Dedifferentiated amniotic fluid mesenchymal stem cell (primary cell): ENCODE data around the gene ATXN10.
A peak's percentile ranks its signal among the peaks of the same experiment; 100 is the strongest.
"Not testable (repeated sequence)": the region's sequence is repeated elsewhere in the genome, so short reads cannot be mapped to it uniquely, and the experiment has no call there.

ENCODE experiments used
- DNase-seq: peaks from one replicate; pipeline ENCODE4 v3.0.0-alpha.2; 2016; ENCODE audit errors: extremely low spot score

Gene ATXN10

GRCh38 chr22:45784357-45785277, 113.0 kb downstream of the ATXN10 start:
- no peak for DNase-seq

GRCh38 chr22:45785458-45785857, 113.8 kb downstream of the ATXN10 start:
- DNase-seq, result no peak

- no peak for DNase-seq
Measured at GRCh38 chr22:45786726-45787125, 115.1 kb downstream of the ATXN10 start.

- no peak for DNase-seq
Measured at GRCh38 chr22:45787759-45788158, 116.1 kb downstream of the ATXN10 start.

GRCh38 chr22:45788522-45788921, 116.9 kb downstream of the ATXN10 start:
- no peak for DNase-seq

- no peak for DNase-seq
Measured at GRCh38 chr22:45790401-45790800, 118.8 kb downstream of the ATXN10 start.

- no peak for DNase-seq
Measured at GRCh38 chr22:45793161-45793560, 121.5 kb downstream of the ATXN10 start.

GRCh38 chr22:45793892-45794291, 122.3 kb downstream of the ATXN10 start:
- no peak for DNase-seq

- not testable (repeated sequence) for DNase-seq
Measured at GRCh38 chr22:45796009-45796408, 124.4 kb downstream of the ATXN10 start.

GRCh38 chr22:45799291-45799690, 127.7 kb downstream of the ATXN10 start:
- DNase-seq, result no peak

GRCh38 chr22:45802054-45802453, 130.4 kb downstream of the ATXN10 start:
- DNase-seq, result no peak

GRCh38 chr22:45804319-45804985, 132.8 kb downstream of the ATXN10 start:
- DNase-seq, result no peak

- peak; percentile 96 for DNase-seq
Measured at GRCh38 chr22:45804986-45805325, 133.3 kb downstream of the ATXN10 start.

GRCh38 chr22:45805413-45805812, 133.8 kb downstream of the ATXN10 start:
- DNase-seq, result no peak

GRCh38 chr22:45807156-45807915, 135.7 kb downstream of the ATXN10 start:
- no peak for DNase-seq

- no peak for DNase-seq
Measured at GRCh38 chr22:45812910-45813309, 141.3 kb downstream of the ATXN10 start.

GRCh38 chr22:45814198-45814597, 142.6 kb downstream of the ATXN10 start:
- no peak for DNase-seq

- DNase-seq, result no peak
Measured at GRCh38 chr22:45816776-45817175, 145.1 kb downstream of the ATXN10 start.

- no peak for DNase-seq
Measured at GRCh38 chr22:45817745-45818423, 146.2 kb downstream of the ATXN10 start.

GRCh38 chr22:45818424-45819085, 146.9 kb downstream of the ATXN10 start:
- DNase-seq, result no peak

- no peak for DNase-seq
Measured at GRCh38 chr22:45819305-45819704, 147.7 kb downstream of the ATXN10 start.
